PC-3 (cell line): ENCODE data around the gene PLAC9. TPM values are rescaled to one million over a fixed set of nuclear protein-coding genes. Genes with fewer than 3 reads are reported as not detected.

Source experiments
- ATAC-seq: fragments of 200-7000 bp; cut with Tn5 transposase; 2 replicates; pipeline ENCODE4 v1.9.1; 2020; ENCODE audit warnings: mild to moderate bottlenecking, moderate library complexity
- BruUV-seq: library from RNA; stranded (reverse); fragments of 400-500 nt; replicated peaks from 2 replicates; lab custom pipeline; 2021; lab: Mats Ljungman, UMichigan
- CTCF ChIA-PET: fragments of 300-600 bp; sonication (Branson Sonifier 250); formaldehyde crosslinking; loops from one replicate; lab custom pipeline; 2022; ENCODE audit warnings: antibody characterized with exemption; lab: Charles Lee
- POLR2A ChIA-PET: fragments of 300-600 bp; sonication (Branson Sonifier 250); formaldehyde crosslinking; loops from one replicate; lab custom pipeline; 2022; ENCODE audit warnings: antibody characterized with exemption; ENCODE audit not compliant: unreplicated experiment; lab: Charles Lee
- DNase-seq: peaks from one replicate; pipeline ENCODE4 v3.0.0-alpha.2; 2015
- H2AFZ ChIP-seq: fragments of 300-600 bp; sonication (generic); 2 replicates; pipeline ENCODE4 v1.6.0; 2016; ENCODE audit warnings: antibody characterized with exemption, low read length
- H3F3A ChIP-seq: fragments of 300-600 bp; sonication (generic); one replicate; pipeline ENCODE4 v1.6.0; 2017; ENCODE audit warnings: antibody characterized with exemption, low read length, control low read depth, mild to moderate bottlenecking; ENCODE audit not compliant: unreplicated experiment
- H3K27ac ChIP-seq: fragments of 300-600 bp; sonication (generic); 2 replicates; pipeline ENCODE4 v1.5.1; 2016; ENCODE audit warnings: mild to moderate bottlenecking, low read length
- H3K27me3 ChIP-seq: fragments of 300-600 bp; sonication (generic); 2 replicates; pipeline ENCODE4 v1.6.1; 2016; ENCODE audit warnings: low read length, mixed read lengths
- H3K36me3 ChIP-seq: fragments of 300-600 bp; sonication (generic); 2 replicates; pipeline ENCODE4 v1.6.1; 2016; ENCODE audit warnings: low read depth, mixed run types, low read length, mixed read lengths
- H3K4me1 ChIP-seq: fragments of 300-600 bp; sonication (generic); 2 replicates; pipeline ENCODE4 v1.5.1; 2016; ENCODE audit warnings: low read length; ENCODE audit not compliant: insufficient read depth
- H3K4me2 ChIP-seq: fragments of 300-600 bp; sonication (generic); 2 replicates; pipeline ENCODE4 v1.6.0; 2016; ENCODE audit warnings: low read length
- H3K4me3 ChIP-seq: fragments of 300-600 bp; sonication (generic); 2 replicates; pipeline ENCODE4 v1.5.1; 2016; ENCODE audit warnings: mild to moderate bottlenecking, low read length, mixed read lengths
- H3K79me2 ChIP-seq: fragments of 300-600 bp; sonication (generic); 2 replicates; pipeline ENCODE4 v1.6.1; 2017; ENCODE audit warnings: low read length, mixed read lengths
- H3K9ac ChIP-seq: fragments of 300-600 bp; sonication (generic); 2 replicates; pipeline ENCODE4 v1.6.0; 2016; ENCODE audit warnings: mild to moderate bottlenecking, low read length
- H3K9me2 ChIP-seq: fragments of 300-600 bp; sonication (generic); replicated peaks from 2 replicates; pipeline ENCODE4 v1.6.1; 2016; ENCODE audit warnings: mixed run types, low read length, mixed read lengths
- H3K9me3 ChIP-seq: fragments of 300-600 bp; sonication (generic); 2 replicates; pipeline ENCODE4 v1.6.1; 2016; ENCODE audit warnings: low read length, mixed read lengths
- H4K20me1 ChIP-seq: fragments of 300-600 bp; sonication (generic); 2 replicates; pipeline ENCODE4 v1.6.1; 2016; ENCODE audit warnings: low read length, mixed read lengths
- EZH2 ChIP-seq: fragments of 300-600 bp; sonication (generic); IDR thresholded peaks from one replicate; pipeline ENCODE4 v1.6.1; 2017; ENCODE audit warnings: antibody characterized with exemption, mild to moderate bottlenecking, low read length; ENCODE audit not compliant: unreplicated experiment
- EZH2phosphoT487 ChIP-seq: fragments of 300-600 bp; sonication (generic); IDR thresholded peaks from 2 replicates; pipeline ENCODE4 v1.6.1; 2018; ENCODE audit warnings: mild to moderate bottlenecking, antibody characterized with exemption, low read length, borderline replicate concordance
- intact Hi-C: fragments of 100-400 bp; cut with micrococcal nuclease; formaldehyde crosslinking; loops from 2 replicates; pipeline ENCODE4 v1.9.0; 2023
- total RNA-seq: library from RNA; depleted of rRNA; stranded (reverse); fragments of >200 nt; gene quantifications from 2 replicates; pipeline ENCODE4 v1.2.3, GENCODE V29; 2014
- TF ChIP-seq, protein P1 (sequence below): fragments of 300-600 bp; sonication (generic); conservative IDR thresholded peaks from 2 replicates; pipeline ENCODE4 v1.5.1; 2017; ENCODE audit warnings: antibody characterized with exemption, low read depth, mild to moderate bottlenecking, low read length

PLAC9 gene
- total RNA-seq, 1 experiment from 2014 or later: 2.0 TPM

DNA sequence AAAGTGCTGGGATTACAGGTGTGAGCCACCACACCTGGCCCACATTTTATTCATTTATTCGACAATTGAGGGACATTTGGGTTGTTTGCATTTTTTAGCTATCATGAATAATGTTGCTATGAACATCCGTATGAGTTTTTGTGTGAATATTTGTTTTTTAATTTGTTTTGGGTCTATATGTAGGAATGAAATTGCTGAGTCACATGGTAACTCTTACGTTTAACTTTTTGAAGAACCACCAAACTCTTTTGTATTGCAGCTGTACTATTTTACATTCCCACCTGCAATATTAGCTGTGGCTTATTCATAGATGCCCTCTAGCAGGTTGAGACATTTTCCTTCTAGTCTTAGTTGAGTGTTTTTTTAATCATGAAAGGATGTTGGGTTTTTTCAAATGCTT, 14.4 kb downstream of the PLAC9 start:
- no peaks in the 10 kb centered on the region for H4K20me1 ChIP-seq
- peaks cover 6% of the 10 kb centered on the region for H3F3A ChIP-seq
- ChIA-PET POLR2A (no interaction called here), CTCF (no interaction called here)
- intact Hi-C loops: loop anchor here (1.0 kb wide), 4 partner anchors 8 to 61 kb away; no protein-coding TSS in a partner anchor
- no peak for DNase-seq
- H3K4me1 ChIP-seq: peaks cover 24% of the 10 kb centered on the region
- no TSS peak for BruUV-seq
- TF ChIP-seq, protein P1, sequence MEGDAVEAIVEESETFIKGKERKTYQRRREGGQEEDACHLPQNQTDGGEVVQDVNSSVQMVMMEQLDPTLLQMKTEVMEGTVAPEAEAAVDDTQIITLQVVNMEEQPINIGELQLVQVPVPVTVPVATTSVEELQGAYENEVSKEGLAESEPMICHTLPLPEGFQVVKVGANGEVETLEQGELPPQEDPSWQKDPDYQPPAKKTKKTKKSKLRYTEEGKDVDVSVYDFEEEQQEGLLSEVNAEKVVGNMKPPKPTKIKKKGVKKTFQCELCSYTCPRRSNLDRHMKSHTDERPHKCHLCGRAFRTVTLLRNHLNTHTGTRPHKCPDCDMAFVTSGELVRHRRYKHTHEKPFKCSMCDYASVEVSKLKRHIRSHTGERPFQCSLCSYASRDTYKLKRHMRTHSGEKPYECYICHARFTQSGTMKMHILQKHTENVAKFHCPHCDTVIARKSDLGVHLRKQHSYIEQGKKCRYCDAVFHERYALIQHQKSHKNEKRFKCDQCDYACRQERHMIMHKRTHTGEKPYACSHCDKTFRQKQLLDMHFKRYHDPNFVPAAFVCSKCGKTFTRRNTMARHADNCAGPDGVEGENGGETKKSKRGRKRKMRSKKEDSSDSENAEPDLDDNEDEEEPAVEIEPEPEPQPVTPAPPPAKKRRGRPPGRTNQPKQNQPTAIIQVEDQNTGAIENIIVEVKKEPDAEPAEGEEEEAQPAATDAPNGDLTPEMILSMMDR: no peak
- TF ChIP-seq EZH2: no peak
- TF ChIP-seq EZH2phosphoT487: no peak
- peaks cover 13% of the 10 kb centered on the region; the same call in 1 of the 2 replicates for H3K9me3 ChIP-seq
- no peak for ATAC-seq
- no peaks in the 10 kb centered on the region for H3K79me2 ChIP-seq
- no peak overlapping the region for H2AFZ ChIP-seq
- H3K27ac ChIP-seq: no peak overlapping the region
- no peak overlapping the region for H3K4me2 ChIP-seq
- H3K27me3 ChIP-seq: no peaks in the 10 kb centered on the region
- H3K4me3 ChIP-seq: no peak overlapping the region
- no peaks in the 10 kb centered on the region for H3K9me2 ChIP-seq
- no peak overlapping the region for H3K9ac ChIP-seq
- peaks cover 33% of the 10 kb centered on the region for H3K36me3 ChIP-seq

DNA sequence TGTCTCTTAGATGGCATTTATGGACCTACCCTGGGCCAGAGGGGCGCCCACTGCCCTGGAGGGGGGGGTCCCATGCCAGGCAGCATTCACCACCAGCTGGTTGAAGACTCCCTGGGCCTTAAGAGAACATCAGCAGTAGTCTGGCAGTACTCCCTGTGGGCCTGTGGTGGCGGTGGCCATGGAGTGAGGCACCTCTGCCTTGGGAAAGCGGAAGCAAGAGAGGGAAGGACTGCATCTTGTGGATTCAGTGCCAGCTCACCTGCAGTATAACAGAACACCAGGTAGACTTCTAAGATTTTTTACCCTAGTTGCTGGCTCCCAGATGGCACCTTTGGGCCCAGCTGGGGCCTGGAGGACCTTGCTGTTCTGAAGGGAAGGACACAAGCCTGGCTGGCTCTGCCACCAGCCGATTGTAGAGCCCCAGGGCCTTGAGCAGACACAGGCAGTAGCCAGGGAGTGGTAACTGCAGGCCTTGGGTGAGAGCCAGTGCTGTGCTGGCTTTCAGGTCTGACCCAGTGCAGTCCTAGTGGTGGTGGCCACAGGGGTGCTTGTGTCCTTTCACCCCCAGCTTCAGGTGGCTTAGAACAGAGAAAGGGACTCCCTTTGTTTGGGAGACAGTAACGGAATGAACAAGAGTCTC, 15.8 kb downstream of the PLAC9 start:
- BruUV-seq: no TSS peak
- Histone ChIP-seq H4K20me1 (no peaks in the 10 kb centered on the region), H2AFZ (no peak overlapping the region), H3K79me2 (no peaks in the 10 kb centered on the region), H3K9me2 (no peaks in the 10 kb centered on the region), H3K9me3 (peaks cover 13% of the 10 kb centered on the region; the same call in 1 of the 2 replicates), H3F3A (peaks cover 6% of the 10 kb centered on the region), H3K27me3 (no peaks in the 10 kb centered on the region), H3K27ac (no peak overlapping the region), H3K9ac (no peak overlapping the region), H3K4me3 (no peak overlapping the region), H3K4me1 (peaks cover 24% of the 10 kb centered on the region), H3K36me3 (peaks cover 47% of the 10 kb centered on the region), H3K4me2 (no peak overlapping the region)
- TF ChIP-seq, protein P1: no peak
- TF ChIP-seq EZH2 (no peak), EZH2phosphoT487 (no peak)
- POLR2A ChIA-PET: no interaction called here
- CTCF ChIA-PET: interaction anchor here (0.6 to 1.0 kb wide), 2 partner anchors 74 to 801 kb away, joined by 3 to 4 read pairs; no protein-coding TSS in a partner anchor
- intact Hi-C loops: no loop called here
- DNase-seq: peak; percentile 57
- no peak for ATAC-seq

DNA sequence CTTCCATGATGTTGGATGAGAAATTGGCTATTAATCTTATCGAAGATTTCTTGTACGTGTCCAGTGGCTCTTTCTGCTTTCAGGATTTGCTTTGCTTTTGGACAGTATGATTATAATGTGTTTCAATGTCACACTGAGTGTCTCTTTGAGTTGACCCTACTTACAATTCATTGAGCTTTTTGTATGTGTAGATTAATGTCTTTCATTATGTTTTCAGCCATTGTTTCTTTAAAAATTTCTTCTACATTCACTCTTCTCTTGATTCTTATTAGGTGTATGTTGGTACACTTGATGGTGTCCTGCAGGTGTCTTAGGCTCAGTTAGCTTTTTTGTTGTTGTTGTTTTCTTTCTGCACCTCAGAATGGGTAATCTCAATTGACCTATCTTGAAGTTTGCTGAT, 16.6 kb downstream of the PLAC9 start:
- ChIA-PET POLR2A (no interaction called here), CTCF (interaction anchor here (1.0 kb wide), 1 partner anchor 74 kb away, joined by 4 read pairs; no protein-coding TSS in a partner anchor)
- Histone ChIP-seq H3K36me3 (peaks cover 53% of the 10 kb centered on the region), H3K9me3 (peaks cover 13% of the 10 kb centered on the region; the same call in 1 of the 2 replicates), H3K79me2 (no peaks in the 10 kb centered on the region), H3K9ac (no peak overlapping the region), H3K9me2 (no peaks in the 10 kb centered on the region), H3K4me1 (peaks cover 21% of the 10 kb centered on the region), H3K27me3 (no peaks in the 10 kb centered on the region), H3F3A (peaks cover 6% of the 10 kb centered on the region), H2AFZ (no peak overlapping the region), H3K4me2 (no peak overlapping the region), H3K4me3 (no peak overlapping the region), H3K27ac (no peak overlapping the region), H4K20me1 (no peaks in the 10 kb centered on the region)
- ATAC-seq: no peak
- TF ChIP-seq EZH2: no peak
- TF ChIP-seq, protein P1: no peak
- TF ChIP-seq EZH2phosphoT487: no peak
- DNase-seq: no peak
- intact Hi-C loops: no loop called here
- BruUV-seq: no TSS peak
